ENCODE measurements around the gene APBB1IP. TPM values are rescaled to one million over a fixed set of nuclear protein-coding genes. Genes with fewer than 3 reads are reported as not detected.

Gene APBB1IP
- total RNA-seq, 4 donors from 2014 or later: 1.2 to 2.4 (median 1.9) TPM; not detected in 1

GRCh38 chr10:26544932-26545331 is 106.8 kb downstream of the APBB1IP start:
- no peak overlapping the region for H3K4me3 ChIP-seq
- TF ChIP-seq POLR2A (IDR thresholded peaks at IDR 0.05) (no peak), CTCF (IDR thresholded peaks at IDR 0.05) (no peak)

GRCh38 chr10:26550774-26551526 is 112.8 kb downstream of the APBB1IP start:
- H3K4me3 ChIP-seq: no peak overlapping the region
- intact Hi-C loops (cut with DNase I; ENCODE audit: low total_unique reads): no loop called here
- no peaks in the 10 kb centered on the region for H3K36me3 ChIP-seq
- H3K9me3 ChIP-seq: no peaks in the 10 kb centered on the region
- H3K27me3 ChIP-seq: no peaks in the 10 kb centered on the region
- no peak for DNase-seq
- H3K4me1 ChIP-seq: no peaks in the 10 kb centered on the region
- TF ChIP-seq POLR2A (IDR thresholded peaks at IDR 0.05) (no peak), CTCF (IDR thresholded peaks at IDR 0.05) (no peak)
- H3K27ac ChIP-seq: no peak overlapping the region

More at GRCh38 chr10:26544932-26545331, 106.8 kb downstream of the APBB1IP start:
- no peak overlapping the region for H3K27ac ChIP-seq
- H3K9me3 ChIP-seq: no peaks in the 10 kb centered on the region
- intact Hi-C loops (cut with DNase I; ENCODE audit: low total_unique reads): no loop called here
- H3K36me3 ChIP-seq: no peaks in the 10 kb centered on the region
- H3K4me1 ChIP-seq: no peaks in the 10 kb centered on the region
- no peaks in the 10 kb centered on the region for H3K27me3 ChIP-seq
- DNase-seq: no peak

- H3K27ac ChIP-seq: no peak overlapping the region
- intact Hi-C loops (cut with DNase I; ENCODE audit: low total_unique reads): no loop called here
- H3K4me3 ChIP-seq: no peak overlapping the region
- no peak for DNase-seq
- no peak for TF ChIP-seq CTCF (IDR thresholded peaks at IDR 0.05)
- no peak for TF ChIP-seq POLR2A (IDR thresholded peaks at IDR 0.05)
- no peaks in the 10 kb centered on the region for H3K27me3 ChIP-seq
- no peaks in the 10 kb centered on the region for H3K9me3 ChIP-seq
- no peaks in the 10 kb centered on the region for H3K4me1 ChIP-seq
- H3K36me3 ChIP-seq: no peaks in the 10 kb centered on the region
Measured at GRCh38 chr10:26554246-26554645, 116.1 kb downstream of the APBB1IP start.

GRCh38 chr10:26555719-26556368 is 117.7 kb downstream of the APBB1IP start:
- no peaks in the 10 kb centered on the region for H3K36me3 ChIP-seq
- H3K27me3 ChIP-seq: no peaks in the 10 kb centered on the region
- H3K4me3 ChIP-seq: no peak overlapping the region
- no peak overlapping the region for H3K27ac ChIP-seq
- TF ChIP-seq CTCF (IDR thresholded peaks at IDR 0.05) (no peak), POLR2A (IDR thresholded peaks at IDR 0.05) (no peak)
- peak in 1 of 2 donors; percentile 43 for DNase-seq
- intact Hi-C loops (cut with DNase I; ENCODE audit: low total_unique reads): no loop called here
- H3K4me1 ChIP-seq: no peaks in the 10 kb centered on the region
- no peaks in the 10 kb centered on the region for H3K9me3 ChIP-seq

Measured in uterus (tissue), 4 donors.